ENCODE data around the gene NTRK3. TPM values are rescaled to one million over a fixed set of nuclear protein-coding genes. Genes with fewer than 3 reads are reported as not detected.

NTRK3 gene
- total RNA-seq, 1 experiment from 2014 or later: not detected

- no peak overlapping the region for H3K27ac Mint-ChIP-seq (ENCODE audit: unreplicated experiment)
- CTCF ChIA-PET: interaction anchor here (0.6 kb wide), 1 partner anchor 1772 kb away, joined by 3 read pairs; no protein-coding TSS in a partner anchor
- H3K27me3 Mint-ChIP-seq (ENCODE audit: unreplicated experiment): peaks cover 59% of the 10 kb centered on the region
- BruUV-seq (replicated peaks): no TSS peak
- no peaks in the 10 kb centered on the region for H3K9me3 Mint-ChIP-seq (ENCODE audit: low read depth, unreplicated experiment)
- TF ChIP-seq CTCF (IDR thresholded peaks at IDR 0.05; ENCODE audit: unreplicated experiment): no peak
- no peak for DNase-seq
- intact Hi-C loops (cut with micrococcal nuclease; ENCODE audit: unreplicated experiment): no loop called here
- no peaks in the 10 kb centered on the region for H3K4me1 Mint-ChIP-seq (ENCODE audit: low read depth, unreplicated experiment)
- H3K36me3 Mint-ChIP-seq (ENCODE audit: insufficient read depth, unreplicated experiment): no peaks in the 10 kb centered on the region
- H3K4me3 Mint-ChIP-seq (ENCODE audit: low read depth, unreplicated experiment): no peak overlapping the region
These were observed 64.8 kb downstream of the NTRK3 start for GRCh38 chr15:88191812-88192165.

GRCh38 chr15:88190232-88190631 is 66.3 kb downstream of the NTRK3 start:
- CTCF ChIA-PET: no interaction called here
- H3K27me3 Mint-ChIP-seq (ENCODE audit: unreplicated experiment): peaks cover 58% of the 10 kb centered on the region
- H3K4me1 Mint-ChIP-seq (ENCODE audit: low read depth, unreplicated experiment): no peaks in the 10 kb centered on the region
- H3K9me3 Mint-ChIP-seq (ENCODE audit: low read depth, unreplicated experiment): no peaks in the 10 kb centered on the region
- no peak for DNase-seq
- no peak overlapping the region for H3K4me3 Mint-ChIP-seq (ENCODE audit: low read depth, unreplicated experiment)
- intact Hi-C loops (cut with micrococcal nuclease; ENCODE audit: unreplicated experiment): no loop called here
- no peak for TF ChIP-seq CTCF (IDR thresholded peaks at IDR 0.05; ENCODE audit: unreplicated experiment)
- no peaks in the 10 kb centered on the region for H3K36me3 Mint-ChIP-seq (ENCODE audit: insufficient read depth, unreplicated experiment)
- no peak overlapping the region for H3K27ac Mint-ChIP-seq (ENCODE audit: unreplicated experiment)
- no TSS peak for BruUV-seq (replicated peaks)

- Mint-ChIP-seq H3K27ac (ENCODE audit: unreplicated experiment) (no peak overlapping the region), H3K36me3 (ENCODE audit: insufficient read depth, unreplicated experiment) (no peaks in the 10 kb centered on the region), H3K4me3 (ENCODE audit: low read depth, unreplicated experiment) (no peak overlapping the region), H3K27me3 (ENCODE audit: unreplicated experiment) (peaks cover 57% of the 10 kb centered on the region), H3K4me1 (ENCODE audit: low read depth, unreplicated experiment) (no peaks in the 10 kb centered on the region), H3K9me3 (ENCODE audit: low read depth, unreplicated experiment) (no peaks in the 10 kb centered on the region)
- TF ChIP-seq CTCF (IDR thresholded peaks at IDR 0.05; ENCODE audit: unreplicated experiment): no peak
- no TSS peak for BruUV-seq (replicated peaks)
- intact Hi-C loops (cut with micrococcal nuclease; ENCODE audit: unreplicated experiment): no loop called here
- CTCF ChIA-PET: no interaction called here
- DNase-seq: no peak
These were observed 68.2 kb downstream of the NTRK3 start for GRCh38 chr15:88188300-88188699.

GRCh38 chr15:88187195-88187594 is 69.3 kb downstream of the NTRK3 start:
- no peak overlapping the region for H3K4me3 Mint-ChIP-seq (ENCODE audit: low read depth, unreplicated experiment)
- DNase-seq: peak; percentile 11
- peaks cover 61% of the 10 kb centered on the region for H3K27me3 Mint-ChIP-seq (ENCODE audit: unreplicated experiment)
- H3K4me1 Mint-ChIP-seq (ENCODE audit: low read depth, unreplicated experiment): no peaks in the 10 kb centered on the region
- no peak overlapping the region for H3K27ac Mint-ChIP-seq (ENCODE audit: unreplicated experiment)
- no peaks in the 10 kb centered on the region for H3K36me3 Mint-ChIP-seq (ENCODE audit: insufficient read depth, unreplicated experiment)
- no peaks in the 10 kb centered on the region for H3K9me3 Mint-ChIP-seq (ENCODE audit: low read depth, unreplicated experiment)
- CTCF ChIA-PET: no interaction called here
- intact Hi-C loops (cut with micrococcal nuclease; ENCODE audit: unreplicated experiment): no loop called here
- BruUV-seq (replicated peaks): no TSS peak
- TF ChIP-seq CTCF (IDR thresholded peaks at IDR 0.05; ENCODE audit: unreplicated experiment): no peak
